ENCODE measurements around the gene GYG2.

Gene GYG2

DNA sequence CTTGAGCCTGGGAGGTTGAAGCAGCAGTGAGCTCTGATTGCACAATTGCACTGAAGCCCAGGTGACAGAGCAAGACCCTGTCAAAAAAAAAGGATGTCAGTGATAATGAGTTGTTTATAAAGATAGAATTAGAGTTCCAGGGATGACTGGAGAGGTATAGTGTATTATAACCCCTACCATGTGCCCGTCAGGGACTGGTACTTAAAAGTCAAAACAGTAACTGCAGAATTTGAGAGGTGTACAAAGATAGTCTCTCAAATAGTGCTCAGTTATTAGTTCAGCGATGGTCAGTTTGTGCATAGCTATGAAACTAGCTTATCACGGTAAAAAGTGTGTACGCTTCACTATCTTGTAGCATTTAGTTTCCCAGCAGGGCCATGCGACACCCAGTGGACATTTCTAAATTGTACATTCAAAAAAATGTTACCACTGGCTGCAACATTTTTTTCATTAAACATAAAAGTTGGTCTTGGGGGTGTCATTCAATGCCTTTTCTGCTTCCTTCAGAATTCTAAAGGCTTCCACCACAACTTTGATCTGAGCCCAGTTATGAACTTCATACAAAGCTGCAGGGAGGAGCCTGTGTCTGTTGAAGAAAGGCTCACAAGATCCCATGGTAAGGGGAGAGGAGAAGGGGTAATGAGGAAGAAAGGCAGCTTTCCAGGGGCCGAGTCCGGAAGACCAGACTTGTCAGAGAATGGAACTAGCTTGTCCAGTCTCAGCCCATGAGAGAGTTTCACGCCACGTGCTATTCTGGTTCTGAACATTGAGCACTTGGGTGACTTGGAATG is 9.2 kb upstream of the GYG2 start:
- DNase-seq, result no peak

DNA sequence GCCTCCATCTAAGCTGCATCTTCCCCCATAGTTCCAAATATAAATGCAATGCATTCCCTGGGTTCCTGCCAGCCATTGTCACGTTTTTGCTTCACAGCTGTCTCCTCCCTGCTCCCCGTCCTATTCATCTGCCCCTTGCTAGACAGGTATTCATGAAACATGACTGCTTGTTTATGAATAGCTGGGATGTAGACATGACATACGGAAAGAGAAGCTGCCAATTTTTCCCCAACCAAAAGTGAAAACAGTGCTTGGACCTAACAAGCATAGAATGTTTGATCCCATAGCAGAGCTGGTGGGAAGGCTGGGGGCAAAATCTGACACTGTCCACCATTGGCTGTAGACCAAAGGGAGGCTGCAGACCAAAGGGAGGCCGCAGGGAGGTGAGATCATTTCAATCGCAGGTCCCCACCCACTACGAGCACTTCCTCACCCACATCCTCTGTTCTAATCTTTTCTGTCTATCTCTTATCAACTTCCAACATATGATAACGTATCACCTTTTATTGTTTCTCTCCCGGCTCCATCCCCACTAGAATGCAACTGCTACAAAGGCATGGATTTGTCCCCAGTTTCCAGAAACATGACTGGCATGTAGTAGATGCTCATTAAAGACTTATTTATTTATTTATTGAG is 8.5 kb upstream of the GYG2 start:
- DNase-seq, result no peak

DNA sequence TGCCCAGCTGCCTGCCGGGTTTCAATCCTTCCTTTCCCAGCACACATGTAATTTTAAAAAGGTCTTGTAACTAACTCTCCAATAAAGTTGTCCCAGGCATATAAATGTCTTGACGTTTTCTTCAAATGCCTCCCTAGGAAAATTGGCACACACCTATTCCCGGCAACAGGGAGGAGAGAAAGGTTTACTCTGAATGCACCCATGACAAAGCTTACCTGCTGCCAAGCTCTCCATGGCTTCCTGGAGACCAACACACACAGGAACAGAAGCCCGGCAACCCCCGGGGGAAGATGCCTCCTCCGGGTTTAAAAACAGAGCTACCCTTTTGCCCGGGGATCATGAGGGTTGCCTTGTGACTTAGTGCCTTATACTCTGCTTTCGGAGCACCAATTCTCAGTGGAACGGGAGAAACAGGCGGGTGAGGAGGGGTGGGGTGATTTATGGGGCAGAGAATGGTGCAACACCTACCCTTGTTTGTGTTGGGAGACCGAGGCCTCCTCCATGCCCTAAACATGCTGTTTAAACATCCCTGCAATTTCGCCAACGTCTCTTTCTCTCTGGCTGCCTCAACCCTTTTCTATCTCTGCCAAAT is 4.8 kb upstream of the GYG2 start:
- no peak for DNase-seq

DNA sequence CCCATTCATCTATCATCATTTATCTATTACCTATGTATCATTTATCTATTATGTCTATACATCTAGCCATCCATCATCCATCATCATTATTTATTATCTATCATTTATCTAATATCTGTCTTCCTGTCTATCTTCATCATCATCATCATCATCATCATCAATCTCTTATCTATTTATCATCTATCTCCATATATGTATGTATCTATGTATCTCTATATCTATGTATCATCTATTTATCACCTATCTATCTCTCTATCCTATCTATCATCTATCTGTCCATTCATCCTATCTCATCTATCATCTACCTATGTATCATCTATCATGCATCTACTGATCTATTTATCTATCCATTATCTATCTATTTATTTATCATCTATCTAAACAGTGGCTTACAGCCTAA is 3.8 kb upstream of the GYG2 start:
- no peak for DNase-seq

DNA sequence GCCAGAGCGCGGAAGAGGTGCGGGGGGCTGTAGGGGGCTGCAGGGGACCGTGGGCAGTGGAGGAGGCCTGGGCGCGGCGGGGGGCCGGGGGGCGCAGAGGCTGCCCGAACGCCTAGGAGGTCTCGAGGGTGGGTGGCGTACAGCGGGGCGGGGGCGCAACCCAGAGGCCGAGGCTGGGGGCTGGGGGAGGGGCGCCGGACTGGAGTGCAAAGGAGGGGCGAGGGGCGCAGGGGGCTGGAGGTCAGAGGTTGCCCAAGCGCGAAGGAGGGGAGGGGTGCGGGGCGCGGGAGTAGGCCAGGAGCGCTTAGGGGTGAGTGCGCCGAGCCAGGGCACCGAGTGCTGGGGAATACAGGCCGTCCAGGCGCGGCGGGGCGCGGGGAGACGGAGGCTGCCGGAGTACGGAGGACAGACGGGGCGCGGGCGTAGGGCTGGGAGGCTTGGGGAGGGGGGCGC is 255 bp downstream of the GYG2 start:
- DNase-seq, result no peak

DNA sequence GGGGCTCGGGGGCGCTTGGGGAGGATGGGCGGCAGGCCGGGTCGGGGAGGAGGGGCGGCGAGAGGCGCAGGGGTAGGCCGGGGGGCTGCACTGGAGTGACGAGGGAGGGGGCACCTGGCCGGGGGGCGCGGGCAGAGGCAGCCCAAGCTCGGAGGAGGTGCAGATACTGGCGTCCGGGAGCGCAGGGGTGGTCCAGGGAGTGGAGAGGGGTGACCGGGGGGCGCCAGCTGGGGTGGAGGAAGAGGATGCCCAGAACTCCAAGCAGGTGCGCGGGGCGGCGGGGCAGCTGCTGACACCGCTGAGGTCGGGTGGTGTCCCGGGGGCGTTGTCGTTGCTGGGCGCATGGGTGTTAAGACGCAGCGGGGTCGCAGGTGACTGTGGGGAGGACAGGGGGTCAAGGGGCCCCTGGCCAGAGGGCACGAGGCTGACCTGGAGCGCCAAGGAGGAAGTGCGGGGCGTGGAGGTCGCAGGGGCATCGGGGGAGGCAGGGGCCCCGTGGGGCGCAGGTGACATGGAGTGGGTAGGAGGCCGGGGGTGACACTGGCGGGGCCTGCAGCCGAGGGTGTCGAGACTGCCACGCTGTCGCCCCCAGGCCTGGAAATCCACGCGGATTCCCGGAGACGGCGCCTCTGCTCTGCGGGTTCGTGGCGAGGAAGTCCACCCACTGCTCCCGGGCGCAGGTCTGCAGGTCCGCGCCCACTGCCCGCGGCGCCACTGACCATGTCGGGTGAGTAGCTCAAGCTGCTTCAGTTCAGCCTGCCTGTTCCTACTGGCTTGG is 928 bp downstream of the GYG2 start:
- DNase-seq, result no peak

DNA sequence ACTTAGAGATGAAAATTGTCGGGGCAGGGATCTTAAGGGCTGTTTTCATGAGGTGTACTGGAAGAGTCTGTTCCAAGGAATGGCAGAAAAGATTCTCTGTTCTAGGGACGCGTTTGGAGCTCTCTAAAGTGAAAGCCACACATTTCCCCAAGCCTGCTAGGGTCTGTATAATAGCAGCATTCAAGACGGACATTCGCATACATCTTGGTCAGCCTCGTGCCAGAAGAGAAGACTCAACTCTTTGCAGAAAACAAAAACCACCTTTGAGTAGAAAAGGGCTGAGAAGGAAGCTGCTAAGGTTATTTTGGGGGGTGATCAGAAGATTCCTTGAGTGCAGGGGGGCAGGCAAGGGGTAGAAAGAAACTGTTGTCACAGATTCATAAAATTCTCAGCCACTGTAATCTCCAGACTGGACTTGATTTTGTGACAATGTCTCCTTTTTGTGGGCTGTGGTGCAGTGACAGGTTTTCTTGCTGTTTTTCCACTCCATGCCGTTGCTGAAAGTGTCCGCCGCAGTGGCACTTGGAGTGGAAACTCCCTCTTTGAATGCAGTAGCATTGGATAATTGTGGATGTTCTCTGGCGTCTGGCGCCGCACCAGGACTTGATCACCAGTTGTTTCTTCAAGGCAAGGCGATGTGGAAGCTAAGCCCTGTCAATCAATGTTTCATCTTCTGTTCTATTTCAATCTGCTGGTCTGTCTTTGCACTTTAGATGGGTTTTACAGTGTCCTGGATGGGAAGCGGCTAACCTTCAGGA is 2.9 kb downstream of the GYG2 start:
- no peak for DNase-seq

DNA sequence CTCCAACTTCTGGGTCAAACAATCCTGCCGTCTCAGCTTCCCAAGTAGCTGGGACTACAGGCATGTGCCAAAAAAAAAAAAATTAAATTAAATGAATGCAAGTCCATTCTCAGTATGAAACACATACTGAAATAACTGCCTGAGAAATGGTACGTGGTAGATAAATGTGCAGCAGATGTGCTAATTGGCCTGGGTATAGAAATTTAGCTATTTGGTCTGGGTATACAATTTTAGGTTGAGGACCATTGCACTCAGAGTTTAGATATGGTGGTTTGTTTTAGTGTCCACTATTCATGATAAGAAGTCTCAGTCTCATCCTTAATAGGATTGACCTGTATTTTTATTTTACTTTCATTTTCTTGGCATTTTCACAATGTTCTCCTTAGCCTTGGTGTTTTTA is 9.2 kb downstream of the GYG2 start:
- DNase-seq, result no peak

DNA sequence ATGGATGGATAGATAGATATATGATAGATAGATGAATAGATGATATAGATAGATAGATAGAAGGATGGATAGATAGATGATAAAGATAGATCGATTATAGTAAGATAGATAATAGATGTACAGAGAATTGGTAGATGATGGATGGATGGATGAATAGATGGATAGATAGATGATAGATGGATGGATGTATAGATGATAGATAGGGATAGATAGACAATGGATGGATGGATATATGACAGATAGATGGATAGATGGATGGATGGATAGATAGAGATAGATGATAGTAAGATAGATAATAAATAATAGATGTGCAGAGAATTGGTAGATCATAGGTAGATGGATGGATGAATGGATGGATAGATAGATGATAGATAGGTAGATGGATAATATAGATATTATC is 12.2 kb downstream of the GYG2 start:
- DNase-seq, result no peak

DNA sequence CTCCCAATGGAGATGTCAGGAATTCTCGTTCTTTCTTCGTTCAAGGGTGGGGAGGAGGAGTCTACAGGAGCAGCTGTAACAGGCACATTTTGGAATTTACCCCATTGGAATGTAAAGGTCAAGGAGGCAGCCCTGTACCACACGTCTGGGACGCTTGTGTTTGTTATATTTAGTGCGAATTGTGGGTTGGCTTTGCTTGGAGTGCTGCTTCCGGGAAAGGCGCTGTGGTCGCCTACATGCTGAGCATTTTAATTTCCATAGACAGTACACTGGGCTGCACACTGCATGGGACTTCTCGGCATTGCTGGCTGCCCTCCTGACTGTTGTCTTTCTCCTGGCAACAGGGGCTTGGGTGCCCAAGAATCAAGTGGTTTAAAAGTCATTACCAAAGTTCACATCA is 12.8 kb downstream of the GYG2 start:
- DNase-seq, result no peak

DNA sequence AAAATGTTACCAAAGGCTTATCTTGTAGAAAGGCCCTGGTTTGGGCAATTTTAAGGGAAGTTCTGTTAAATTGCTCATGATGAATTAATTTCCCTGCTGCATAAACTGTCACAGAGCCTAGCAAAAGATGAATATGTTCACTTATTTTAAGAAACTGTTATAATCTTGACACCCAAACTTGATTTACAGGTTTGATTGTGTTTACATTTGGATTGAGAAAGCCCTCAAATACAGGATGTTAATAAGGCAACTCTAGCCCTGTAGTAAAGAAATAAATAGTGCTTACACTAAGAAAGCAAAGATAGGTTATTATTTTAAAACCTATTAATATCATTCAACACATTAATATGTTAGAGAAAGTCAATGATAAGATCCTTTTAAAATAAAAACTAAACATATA is 18.3 kb downstream of the GYG2 start:
- DNase-seq, result no peak

DNA sequence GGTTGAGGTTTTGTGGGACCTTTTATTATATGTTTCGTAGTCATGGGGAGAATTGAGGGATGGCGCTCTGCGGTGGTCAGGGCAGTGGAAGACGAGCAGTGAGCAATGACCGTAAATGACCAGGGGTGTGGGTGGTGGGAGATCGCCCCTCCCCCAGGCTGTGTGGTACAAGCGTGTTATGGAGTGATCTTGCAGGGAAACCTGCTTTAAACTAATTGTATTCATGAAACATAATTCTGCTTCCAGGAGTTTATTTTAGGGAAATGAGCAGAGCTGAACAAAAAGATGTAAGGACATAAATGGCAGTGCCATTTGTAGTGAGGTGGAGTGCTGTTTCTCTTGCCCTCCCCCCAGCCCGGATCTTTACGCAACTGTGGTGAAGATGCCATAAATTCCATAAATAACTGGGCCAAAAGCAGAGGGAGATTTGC is 20.2 kb downstream of the GYG2 start:
- DNase-seq, result no peak

DNA sequence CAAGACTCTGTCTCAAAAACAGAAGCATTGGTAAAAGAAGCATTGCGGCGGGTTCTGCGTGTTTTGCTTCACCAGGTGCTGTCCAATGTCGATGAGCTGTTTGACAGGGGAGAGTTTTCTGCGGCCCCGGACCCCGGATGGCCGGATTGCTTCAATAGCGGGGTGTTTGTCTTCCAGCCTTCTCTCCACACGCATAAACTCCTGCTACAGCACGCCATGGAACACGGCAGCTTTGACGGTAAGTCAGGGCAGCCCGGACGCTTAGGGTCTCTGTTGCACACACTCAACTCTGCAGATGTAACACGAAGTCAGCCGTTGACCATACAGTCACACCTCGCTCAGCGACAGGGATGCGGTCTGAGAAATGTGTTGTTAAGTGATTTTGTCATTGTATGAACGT is 26.2 kb downstream of the GYG2 start:
- no peak for DNase-seq

DNA sequence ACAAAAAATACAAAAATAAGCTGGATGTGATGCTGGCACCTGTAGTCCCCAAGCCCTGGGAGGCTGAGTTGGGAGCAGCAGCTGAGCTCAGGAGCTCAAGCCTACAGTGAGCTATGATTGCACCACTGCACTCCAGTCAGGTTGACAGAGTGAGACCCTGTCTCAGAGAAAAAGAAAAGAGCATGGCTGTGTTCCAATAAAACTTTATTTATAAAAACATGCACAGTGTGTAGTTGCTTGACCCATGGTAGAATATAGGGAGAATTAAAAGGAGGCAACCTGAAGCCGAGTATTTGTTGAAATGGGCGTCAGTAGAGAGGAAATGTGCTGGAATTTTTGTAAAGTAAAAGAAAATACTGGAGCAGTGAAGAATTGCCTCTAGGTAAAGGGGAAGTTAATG is 27.0 kb downstream of the GYG2 start:
- DNase-seq, result no peak

DNA sequence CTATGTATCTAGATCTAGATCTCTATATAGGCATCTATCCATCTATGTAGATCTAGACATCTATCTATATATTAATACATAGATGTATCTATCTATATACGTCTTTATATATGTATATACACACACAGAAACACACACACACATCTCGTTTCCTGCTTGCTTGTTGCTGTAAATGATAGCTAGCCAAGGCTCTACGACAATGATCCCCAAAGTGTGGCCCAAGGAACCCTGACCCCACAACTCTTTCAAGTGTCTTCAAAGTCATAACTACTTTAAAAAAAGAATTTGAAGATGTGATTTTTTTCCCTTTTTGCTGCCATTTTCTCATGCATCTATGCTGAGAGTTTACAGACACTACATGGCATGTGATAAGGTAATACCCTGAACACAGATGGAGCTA is 28.8 kb downstream of the GYG2 start:
- DNase-seq, result no peak

DNA sequence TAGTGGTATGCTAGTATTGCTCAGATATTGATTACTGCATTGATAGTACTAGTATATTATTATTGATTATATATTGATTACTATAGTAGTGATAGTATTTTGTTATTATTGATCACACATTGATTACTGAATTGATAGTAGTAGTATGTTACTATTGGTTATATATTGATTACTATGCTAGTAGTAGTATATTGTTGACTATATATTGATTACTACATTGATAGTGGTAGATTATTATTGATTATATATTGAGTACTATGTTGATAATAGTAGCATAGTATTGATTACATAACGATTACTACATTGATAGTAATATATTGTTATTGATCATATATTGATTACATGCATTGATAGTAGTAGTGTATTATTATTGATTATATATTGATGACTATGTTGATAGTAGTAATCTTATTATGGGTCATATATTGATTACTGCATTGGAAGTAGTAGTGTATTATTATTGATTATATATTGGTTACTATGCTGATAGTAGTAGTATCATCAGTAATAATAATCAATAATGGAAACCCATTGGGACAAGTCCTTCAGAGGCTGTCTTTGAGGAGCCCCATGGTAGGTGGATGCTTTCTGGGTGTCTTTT is 30.6 kb downstream of the GYG2 start:
- no peak for DNase-seq

DNA sequence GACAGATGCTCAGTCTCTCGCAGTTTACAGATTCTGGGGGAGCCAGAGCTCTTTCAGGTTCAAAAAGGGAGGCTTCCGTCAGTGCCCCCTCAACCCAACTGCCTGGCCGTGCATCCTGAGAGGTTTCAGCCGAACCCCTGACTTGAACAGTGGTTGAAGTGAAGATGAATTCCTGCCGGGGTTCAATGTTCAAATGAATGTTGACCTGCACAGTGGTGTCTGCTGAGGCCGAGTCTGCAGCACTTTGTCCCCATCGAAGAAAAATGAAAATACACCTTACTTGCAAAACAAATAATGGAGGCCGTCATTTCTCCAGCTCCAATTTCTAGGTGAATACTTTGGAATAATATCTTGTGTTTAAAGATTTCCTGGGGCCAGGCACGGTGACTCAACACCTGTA is 33.7 kb downstream of the GYG2 start:
- DNase-seq, result no peak

DNA sequence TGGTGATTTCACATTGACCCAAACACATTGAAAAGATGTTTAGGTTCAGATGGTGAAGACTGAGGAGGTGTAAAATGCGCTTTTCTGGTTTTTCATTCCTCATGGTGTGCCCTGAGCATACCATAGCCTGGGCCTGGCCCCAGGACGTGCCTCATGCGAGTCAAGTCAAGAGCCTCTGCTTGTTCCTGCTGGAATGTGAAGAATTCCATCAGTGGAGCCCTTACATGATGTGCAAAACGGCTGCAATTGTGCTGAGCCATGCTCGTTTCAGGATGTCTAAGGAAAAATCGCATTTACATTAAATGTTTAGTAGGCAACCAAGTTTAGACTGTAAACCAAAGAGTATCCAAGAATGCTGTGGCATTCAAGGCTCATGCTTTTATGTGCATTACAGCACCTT is 34.9 kb downstream of the GYG2 start:
- DNase-seq, result no peak

DNA sequence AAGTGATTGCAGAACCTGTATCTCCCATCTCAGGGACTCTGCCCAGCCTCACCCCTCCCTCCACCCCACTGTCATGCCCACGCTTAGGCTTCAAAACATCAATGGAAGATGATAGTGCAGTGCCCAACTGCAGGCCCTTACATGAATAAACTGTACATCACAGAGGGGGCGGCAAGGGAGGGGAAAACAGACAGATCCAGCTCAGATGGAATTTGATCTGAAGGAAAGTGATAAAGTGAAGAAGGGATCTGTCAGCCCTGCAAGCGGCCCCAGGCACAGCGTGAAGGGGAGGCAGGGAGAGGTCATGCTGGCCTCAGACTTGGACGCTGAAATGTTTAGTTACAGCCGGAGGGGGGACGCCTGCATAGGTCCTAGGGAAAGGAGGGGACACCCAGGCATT is 38.5 kb downstream of the GYG2 start:
- DNase-seq, result no peak

DNA sequence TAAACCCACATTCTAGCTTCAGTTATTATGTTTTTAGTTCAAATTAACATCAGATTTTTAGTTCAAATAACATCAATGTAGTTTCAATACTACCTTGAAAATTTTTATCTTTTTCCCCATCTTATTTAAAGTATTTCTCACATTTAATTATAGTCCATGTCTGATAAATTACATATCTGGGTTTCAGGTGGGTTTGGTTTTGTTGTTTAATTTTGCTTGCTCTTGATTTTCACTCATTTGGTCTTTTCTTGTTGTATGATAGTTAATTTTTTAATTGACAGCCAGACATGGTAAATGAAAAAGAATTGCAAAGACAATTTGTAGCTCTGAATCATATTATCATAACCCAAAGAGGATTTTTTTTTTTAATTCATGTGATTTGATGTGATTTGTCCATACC is 41.9 kb downstream of the GYG2 start:
- no peak for DNase-seq

DNA sequence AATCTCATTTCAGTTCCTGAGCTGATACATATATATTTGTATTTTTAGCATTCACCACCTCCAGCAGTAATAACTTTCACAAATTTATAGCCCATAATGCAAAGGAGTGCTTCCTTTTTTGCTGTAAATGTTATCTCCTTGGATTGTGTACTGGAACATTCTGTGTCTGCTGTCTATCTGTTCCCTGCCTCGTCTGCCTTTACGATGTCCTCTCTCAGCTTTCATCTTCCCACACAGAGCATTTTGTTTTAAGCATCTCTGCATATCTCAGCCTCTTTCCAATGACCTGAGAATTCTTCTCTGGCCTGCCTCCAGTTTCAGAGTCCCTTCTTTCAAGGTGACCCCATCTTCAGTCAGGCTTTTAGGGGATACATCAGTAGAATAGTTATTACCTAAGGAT is 43.1 kb downstream of the GYG2 start:
- no peak for DNase-seq

DNA sequence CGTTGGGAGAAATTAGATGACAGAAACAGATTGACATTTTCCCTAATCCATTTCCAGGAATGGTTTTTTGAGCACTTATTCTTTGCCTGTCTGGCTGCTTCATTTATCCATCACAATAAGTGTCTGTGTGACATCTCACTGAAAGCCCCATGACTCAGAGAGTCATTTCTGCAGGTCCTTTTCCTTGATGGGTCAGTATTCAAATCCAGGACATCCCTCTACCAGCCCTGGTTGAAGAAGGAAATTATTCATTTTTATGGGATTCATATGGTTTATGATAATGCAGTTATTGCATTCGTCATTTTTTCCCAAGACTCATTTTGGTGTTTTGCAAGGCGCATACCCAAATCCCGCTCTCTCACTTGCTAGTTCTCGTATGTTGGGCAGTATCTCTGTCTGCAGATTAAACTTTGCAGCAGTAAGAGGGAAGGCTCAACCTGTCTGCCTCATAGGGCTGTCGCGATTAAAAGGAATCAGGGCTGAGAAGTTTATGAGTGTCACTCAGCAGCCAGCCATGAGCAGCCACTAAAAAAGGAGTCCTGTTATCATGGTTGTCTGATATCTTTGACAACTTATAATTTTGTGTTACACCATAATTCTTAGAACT is 44.0 kb downstream of the GYG2 start:
- DNase-seq, result no peak
